GM12892 (cell line): Measurements from ENCODE around the gene AAK1.

Source experiments
- DNase-seq: peaks from one replicate; pipeline ENCODE4 v3.0.0; 2011; ENCODE audit not compliant: insufficient read length
- FAIRE-seq: peaks from 2 replicates; lab custom pipeline; 2011; peaks lifted over from hg19 to GRCh38; lab: Jason Lieb, UNC
- POLR2A ChIP-seq: IDR thresholded peaks from 2 replicates; pipeline ENCODE4 v1.6.1; 2011; ENCODE audit warnings: low read depth, low read length, control low read depth
- POLR2AphosphoS5 ChIP-seq: IDR thresholded peaks from 2 replicates; pipeline ENCODE4 v1.6.1; 2011; ENCODE audit warnings: low read depth, low read length, control low read depth
- TAF1 ChIP-seq: IDR thresholded peaks from 2 replicates; pipeline ENCODE4 v1.6.1; 2011; ENCODE audit warnings: low read depth, mild to moderate bottlenecking, control low read depth, low read length, borderline replicate concordance

The AAK1 gene

DNA sequence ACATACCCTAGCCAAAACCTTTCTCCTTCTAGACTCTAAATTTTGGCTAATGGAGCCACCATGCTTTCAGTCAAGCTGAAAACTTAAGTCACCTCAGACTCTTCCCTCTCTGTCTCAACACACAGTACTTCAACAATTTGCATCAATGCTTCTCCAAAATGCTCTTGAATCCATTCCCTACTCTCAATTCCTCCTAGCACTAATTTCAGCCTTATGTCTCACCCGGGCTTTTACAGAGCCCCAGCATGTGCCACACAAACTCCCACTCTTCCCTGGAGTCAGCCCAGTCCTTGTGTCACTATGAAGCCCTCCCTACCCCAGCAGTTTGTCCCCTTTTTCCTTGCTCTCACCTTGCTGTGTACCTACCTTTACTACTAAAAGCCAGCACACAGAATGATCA is 38.7 kb downstream of the AAK1 start:
- TF ChIP-seq TAF1 (no peak), POLR2A (no peak), POLR2AphosphoS5 (no peak)
- FAIRE-seq (no peak), DNase-seq (no peak)

DNA sequence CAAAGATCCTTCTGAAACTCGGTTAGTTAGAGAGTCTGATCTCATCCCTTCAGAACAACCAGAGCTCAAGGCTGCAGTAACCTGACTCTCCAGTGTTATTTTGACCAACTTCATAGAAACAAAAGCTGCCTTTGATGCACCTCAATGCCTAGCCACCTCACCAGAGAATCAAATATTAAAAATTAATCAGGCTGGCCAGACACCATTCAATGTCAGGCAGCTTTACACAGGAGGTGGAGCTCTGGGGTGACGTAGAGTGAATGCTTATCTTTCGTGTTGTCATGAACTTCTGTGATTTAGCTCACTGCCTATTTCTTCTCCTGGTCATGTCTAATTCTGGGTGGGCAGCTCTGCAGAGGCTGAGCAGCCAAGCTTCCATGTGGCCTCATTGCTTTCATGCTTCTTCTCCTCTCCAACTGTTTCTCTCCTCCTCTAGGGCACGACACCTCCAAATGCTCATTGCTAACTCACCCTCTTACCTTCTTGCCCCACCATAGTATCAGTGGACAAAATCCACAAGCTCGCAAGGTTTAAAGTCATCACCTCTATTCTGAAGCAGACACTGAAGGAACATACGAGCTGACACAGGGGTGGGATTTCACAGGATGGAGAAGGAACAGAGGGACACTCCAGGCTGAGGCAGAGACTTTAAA is 39.4 kb downstream of the AAK1 start:
- DNase-seq (no peak), FAIRE-seq (no peak)
- TF ChIP-seq TAF1 (no peak), POLR2AphosphoS5 (no peak), POLR2A (no peak)

DNA sequence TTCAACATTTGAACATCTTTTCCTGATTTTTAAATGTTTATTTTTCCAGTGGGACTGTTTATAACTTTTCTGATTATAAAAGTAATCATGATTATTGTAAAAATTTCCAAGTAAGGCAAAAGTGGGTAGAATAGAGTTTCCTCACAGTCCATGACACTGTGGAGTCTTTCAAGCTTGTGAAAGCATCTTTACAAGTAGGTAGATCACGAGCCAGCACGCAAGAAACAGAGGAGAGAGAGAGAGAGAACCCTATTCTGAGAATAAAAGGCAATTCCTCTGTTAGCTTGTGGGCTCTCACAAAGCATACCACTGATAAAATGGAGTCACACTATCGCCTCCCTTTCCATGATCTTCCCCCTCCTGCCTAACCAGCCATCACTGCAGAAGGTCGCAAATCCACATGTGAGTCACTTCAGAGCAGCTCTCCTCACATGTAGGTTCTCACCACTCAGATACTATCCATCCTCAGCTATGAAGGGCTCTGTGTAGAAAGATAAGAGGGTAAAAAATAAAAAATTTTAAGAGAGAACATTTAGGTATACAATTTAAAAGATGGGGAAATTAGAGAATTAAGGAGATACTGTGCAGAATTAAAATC is 40.3 kb downstream of the AAK1 start:
- FAIRE-seq (no peak), DNase-seq (no peak)
- TF ChIP-seq POLR2AphosphoS5, result no peak
- TF ChIP-seq POLR2A, result no peak
- no peak for TF ChIP-seq TAF1

DNA sequence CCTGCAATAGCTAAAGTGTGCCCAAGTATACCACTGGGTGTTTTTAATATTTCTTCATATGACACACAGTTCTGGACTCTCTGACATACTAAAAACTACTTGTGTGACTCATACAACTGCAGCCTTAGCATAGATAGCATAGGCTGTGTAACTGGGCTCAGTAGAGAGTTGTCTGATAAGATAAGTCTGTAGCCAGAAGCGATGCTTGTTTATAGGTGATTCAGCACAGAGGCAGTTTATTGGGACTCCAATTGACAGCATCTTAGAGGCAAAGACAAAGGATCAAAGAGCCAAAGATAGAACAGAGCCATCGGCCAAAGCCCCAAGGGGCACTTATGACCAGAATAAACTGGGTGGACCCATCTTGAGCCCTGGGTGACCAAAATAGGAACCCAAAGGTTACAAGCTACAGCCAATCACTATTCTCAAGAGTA is 42.3 kb downstream of the AAK1 start:
- FAIRE-seq (no peak), DNase-seq (no peak)
- TF ChIP-seq POLR2AphosphoS5 (no peak), POLR2A (no peak), TAF1 (no peak)

DNA sequence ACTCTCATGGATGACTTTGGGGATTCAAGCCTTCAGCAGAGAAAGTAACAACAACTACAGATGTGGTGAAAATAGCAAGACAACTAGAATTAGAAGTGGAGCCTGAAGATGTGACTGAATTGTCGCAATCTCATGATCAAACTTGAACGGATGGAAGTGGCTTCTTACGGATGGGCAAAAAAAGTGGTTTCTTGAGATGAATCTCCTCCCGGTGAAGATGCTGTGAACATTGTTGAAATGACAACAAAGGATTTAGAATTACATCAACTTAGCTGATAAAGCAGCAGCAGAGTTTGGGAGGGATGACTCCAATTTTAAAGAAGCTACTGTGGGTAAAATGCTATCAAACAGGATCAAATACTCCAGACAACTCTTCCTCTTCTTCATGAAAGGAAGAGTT is 43.1 kb downstream of the AAK1 start:
- FAIRE-seq, result no peak
- DNase-seq, result no peak
- TF ChIP-seq POLR2AphosphoS5, result no peak
- TF ChIP-seq TAF1, result no peak
- no peak for TF ChIP-seq POLR2A

DNA sequence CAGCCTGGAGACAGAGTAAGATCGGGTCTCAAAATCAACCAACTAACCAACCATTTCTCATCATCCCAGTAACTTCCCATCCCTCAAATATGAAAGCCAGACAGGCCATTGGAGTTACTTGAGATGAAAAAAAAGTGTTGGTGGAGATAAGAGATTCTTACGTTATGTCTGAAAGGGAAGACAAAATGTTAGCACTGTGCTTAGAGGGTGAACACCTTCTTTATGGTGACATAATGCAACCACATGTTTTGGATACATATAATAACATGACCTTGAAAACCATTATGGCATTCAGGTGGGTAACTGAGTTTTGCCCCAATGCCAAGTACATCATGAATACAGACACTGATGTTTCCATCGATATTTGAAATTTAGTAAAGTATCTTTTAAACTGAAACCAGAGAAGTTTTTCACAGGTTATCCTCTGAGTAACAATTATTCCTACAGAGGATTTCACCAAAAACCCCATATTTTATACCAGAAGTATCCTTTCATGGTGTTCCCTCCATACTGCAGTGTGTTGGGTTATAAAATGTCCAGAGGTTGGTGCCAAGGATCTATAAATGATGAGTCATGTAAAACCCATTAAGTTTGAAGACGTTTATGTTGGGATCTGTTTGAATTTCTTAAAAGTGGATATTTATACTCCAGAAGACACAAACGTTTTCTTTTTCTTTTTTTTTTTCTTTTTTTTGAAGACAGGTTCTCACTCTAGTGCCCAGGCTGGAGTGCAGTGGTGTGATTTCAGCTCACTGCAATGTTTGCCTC is 45.5 kb downstream of the AAK1 start:
- peak; percentile 44 for FAIRE-seq
- TF ChIP-seq POLR2AphosphoS5 (no peak), POLR2A (no peak), TAF1 (no peak)
- DNase-seq, result no peak

DNA sequence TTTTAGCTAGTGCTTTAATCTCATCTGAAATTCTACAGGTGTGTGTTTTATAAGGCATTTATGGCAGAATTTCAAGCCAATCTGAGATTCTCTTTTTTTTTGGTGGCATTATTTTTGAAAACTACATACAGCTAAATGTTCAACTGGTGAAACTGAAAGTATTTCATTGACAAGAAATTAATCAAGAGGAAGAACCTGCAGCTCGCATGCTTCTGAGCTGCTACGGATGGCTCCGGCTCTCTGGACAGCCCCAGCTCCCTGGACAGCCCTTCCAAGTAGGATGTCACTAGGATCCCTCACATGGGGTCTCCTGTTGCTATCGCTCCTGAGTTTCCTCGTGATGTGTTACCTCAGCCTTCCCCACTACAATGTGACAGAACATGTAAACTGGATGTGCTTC is 46.4 kb downstream of the AAK1 start:
- no peak for DNase-seq
- no peak for FAIRE-seq
- no peak for TF ChIP-seq POLR2A
- TF ChIP-seq TAF1, result no peak

DNA sequence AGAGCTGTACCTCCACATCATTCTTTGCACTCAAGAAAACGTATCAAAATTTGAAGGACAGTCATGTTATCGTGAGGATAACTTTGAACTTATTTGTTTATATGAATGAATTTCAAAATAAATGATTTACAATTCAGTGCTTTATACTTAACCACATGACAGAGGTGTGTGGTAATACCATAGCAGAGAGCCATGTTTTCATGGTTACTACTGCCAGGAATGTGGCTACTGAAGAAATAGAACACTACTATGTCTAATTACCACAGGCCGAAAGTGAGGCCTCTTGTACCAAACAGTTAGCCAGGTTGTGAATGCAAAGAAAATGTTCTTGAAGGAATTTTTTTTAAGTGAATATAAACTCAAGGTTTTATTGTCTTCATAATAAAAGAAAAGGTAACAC is 49.2 kb downstream of the AAK1 start:
- DNase-seq, result no peak
- TF ChIP-seq POLR2AphosphoS5 (no peak), POLR2A (no peak), TAF1 (no peak)
- FAIRE-seq, result no peak

DNA sequence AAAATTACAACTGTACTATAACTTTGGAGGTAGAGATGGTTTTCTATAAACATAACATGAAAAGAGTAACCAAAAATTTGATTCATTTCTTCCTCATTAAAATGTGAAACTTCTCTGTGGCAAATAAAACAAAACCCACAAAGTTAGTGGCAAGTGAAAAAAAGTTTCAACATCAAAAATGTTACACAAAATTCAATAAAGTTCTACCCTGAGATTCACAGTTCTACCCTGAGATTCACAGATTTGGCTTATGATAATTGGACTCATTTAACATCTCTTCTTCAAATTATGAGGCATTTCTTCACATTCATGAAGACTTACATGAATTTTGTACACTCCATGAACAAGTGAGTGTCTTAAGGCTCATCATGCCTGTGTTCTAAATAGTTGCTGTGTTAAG is 51.0 kb downstream of the AAK1 start:
- DNase-seq (no peak), FAIRE-seq (no peak)
- TF ChIP-seq TAF1, result no peak

DNA sequence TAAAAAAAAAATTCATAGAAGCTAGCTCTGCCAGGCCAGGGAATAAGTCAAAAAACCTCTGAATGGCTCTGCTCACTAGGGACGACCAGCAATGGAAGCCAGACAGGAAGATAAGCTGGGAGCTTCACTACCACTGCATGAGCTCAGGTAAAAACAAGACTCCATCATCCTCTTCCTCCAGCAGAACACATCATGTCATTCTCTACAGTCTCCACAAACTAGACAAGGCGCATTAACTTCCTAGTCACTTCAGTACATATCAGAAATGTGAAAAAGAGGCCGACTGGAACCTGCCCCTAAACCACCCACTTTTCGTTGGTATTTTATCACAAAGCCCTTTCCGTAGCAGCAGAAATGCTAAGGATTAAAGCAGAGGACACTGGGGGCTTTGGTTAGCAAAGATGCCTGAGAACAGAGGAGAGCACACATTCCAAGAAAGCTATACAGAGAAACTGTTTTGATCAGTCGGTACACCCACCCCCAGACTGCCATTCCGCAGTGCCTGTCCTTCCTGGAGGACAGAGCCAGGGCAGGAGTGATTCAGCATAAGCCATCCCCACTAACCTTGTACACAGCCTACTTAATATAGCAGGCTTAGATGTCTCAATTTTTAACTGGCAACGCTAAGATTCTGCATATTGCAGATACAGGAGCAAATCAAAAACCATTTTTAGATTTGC is 53.4 kb downstream of the AAK1 start:
- TF ChIP-seq TAF1, result no peak
- no peak for TF ChIP-seq POLR2AphosphoS5
- TF ChIP-seq POLR2A, result no peak
- DNase-seq (no peak), FAIRE-seq (no peak)

DNA sequence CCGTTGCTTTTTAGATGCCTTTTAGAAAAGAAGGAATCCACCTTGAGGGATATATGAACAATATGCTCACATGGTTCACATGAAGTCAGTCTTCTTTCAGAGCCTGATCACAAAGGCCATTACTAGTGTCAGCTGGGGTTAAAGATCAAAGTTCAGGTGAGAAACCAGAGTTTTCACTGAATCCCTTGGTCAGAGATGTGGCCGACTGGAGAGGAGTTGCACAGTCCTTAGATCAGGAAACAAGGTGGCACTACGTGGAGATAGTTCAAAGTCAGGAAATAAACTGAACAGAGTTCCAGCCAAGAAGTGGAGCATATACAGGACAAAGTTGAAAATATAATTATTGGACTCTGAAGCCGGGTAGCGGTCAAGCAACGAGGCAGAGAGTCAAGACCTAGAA is 54.6 kb downstream of the AAK1 start:
- DNase-seq (no peak), FAIRE-seq (no peak)
- no peak for TF ChIP-seq POLR2AphosphoS5
- TF ChIP-seq POLR2A, result no peak
- TF ChIP-seq TAF1, result no peak
